ENCODE measurements around the gene MSTN. TPM values are rescaled to one million over a fixed set of nuclear protein-coding genes. Genes with fewer than 3 reads are reported as not detected.

The MSTN gene
- total RNA-seq, 1 donor from 2014 or later = not detected

DNA sequence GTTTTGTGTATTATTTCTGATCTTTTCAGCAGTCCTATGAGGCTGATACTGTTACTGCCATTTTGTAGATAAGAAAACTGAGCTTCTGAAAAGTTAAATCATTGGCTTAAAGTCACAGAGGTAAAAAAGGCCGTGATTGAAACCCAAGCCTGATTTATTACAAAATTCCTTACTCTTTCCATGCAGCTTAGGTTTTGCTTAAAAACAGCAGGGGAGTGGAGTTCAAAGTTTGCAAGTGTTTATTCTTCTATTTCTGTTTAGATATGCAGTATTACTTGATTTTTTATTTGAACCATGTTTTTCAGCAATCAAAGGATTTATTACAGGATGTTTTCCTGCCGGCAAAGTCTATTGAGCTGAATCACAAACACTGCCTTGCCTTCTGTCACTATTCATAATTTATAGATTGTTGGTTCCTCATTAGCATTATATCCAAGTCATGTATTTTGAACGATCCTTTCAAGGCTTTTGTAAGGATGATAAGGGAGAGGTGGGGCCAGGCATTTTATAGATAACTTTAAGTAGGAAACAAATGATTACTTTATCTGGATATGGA lies 31.9 kb upstream of the MSTN start:
- H3K36me3 ChIP-seq (ENCODE audit: control insufficient read depth, insufficient read depth, low read length) = no peaks in the 10 kb centered on the region
- no peak overlapping the region for H3K4me3 ChIP-seq (ENCODE audit: low read depth, low read length)
- DNase-seq (ENCODE audit: low read depth) = no peak
- no peaks in the 10 kb centered on the region for H3K27me3 ChIP-seq (ENCODE audit: control insufficient read depth, insufficient read depth, low read length)
- TF ChIP-seq CTCF (IDR thresholded peaks at IDR 0.05; ENCODE audit: insufficient read depth, low read length, poor library complexity, severe bottlenecking) = no peak

DNA sequence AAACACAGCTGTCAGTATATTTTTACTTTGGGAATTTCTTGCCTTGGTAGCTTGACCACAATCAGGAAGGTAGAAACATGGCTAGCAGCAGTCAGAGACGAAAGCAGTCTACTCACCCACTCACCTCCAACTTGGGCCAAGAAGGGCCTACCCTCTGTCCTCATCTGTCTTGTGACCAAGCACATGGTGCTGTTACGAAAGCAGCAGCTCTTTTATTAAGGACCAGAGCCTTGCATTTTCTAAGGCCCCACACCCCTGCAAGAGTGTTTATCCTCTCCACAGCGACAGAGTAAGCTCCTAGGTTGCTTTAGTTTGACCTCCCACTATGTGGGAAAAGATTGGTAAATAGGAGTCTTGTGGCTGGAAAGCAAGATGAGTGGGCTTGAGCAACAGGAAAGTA lies 31.3 kb upstream of the MSTN start:
- Histone ChIP-seq H3K27me3 (ENCODE audit: control insufficient read depth, insufficient read depth, low read length) (no peaks in the 10 kb centered on the region), H3K4me3 (ENCODE audit: low read depth, low read length) (no peak overlapping the region), H3K36me3 (ENCODE audit: control insufficient read depth, insufficient read depth, low read length) (no peaks in the 10 kb centered on the region)
- TF ChIP-seq CTCF (IDR thresholded peaks at IDR 0.05; ENCODE audit: insufficient read depth, low read length, poor library complexity, severe bottlenecking) = no peak
- no peak for DNase-seq (ENCODE audit: low read depth)

DNA sequence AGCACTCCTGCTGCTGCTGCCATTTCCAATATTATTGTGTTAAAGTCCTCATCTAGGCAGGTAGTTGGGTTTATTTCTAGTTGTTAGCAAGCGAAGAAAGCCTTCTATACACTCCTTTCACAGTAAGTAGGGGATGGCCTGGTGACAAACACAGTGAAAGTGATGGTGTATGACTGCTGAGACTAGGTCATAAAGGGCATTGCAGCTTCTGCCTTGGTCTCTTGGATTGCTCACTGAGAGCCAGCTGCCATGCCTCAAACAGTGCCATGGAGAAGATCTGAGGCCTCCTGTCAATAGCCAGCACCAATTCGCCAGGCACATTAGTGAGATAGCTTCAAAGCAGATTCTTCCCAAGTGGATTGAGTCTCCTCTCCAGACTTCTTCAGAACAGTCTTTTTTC lies 27.6 kb upstream of the MSTN start:
- TF ChIP-seq CTCF (IDR thresholded peaks at IDR 0.05; ENCODE audit: insufficient read depth, low read length, poor library complexity, severe bottlenecking) = no peak
- DNase-seq (ENCODE audit: low read depth) = no peak
- Histone ChIP-seq H3K36me3 (ENCODE audit: control insufficient read depth, insufficient read depth, low read length) (no peaks in the 10 kb centered on the region), H3K4me3 (ENCODE audit: low read depth, low read length) (no peak overlapping the region), H3K27me3 (ENCODE audit: control insufficient read depth, insufficient read depth, low read length) (no peaks in the 10 kb centered on the region)

- no peak overlapping the region for H3K4me3 ChIP-seq (ENCODE audit: low read depth, low read length)
- H3K27me3 ChIP-seq (ENCODE audit: control insufficient read depth, insufficient read depth, low read length) = no peaks in the 10 kb centered on the region
- DNase-seq (ENCODE audit: low read depth) = peak; percentile 16
- peak; percentile 59 for TF ChIP-seq CTCF (IDR thresholded peaks at IDR 0.05; ENCODE audit: insufficient read depth, low read length, poor library complexity, severe bottlenecking)
- no peaks in the 10 kb centered on the region for H3K36me3 ChIP-seq (ENCODE audit: control insufficient read depth, insufficient read depth, low read length)
Observed at GRCh38 chr2:190088917-190089316, 26.4 kb upstream of the MSTN start.

- TF ChIP-seq CTCF (IDR thresholded peaks at IDR 0.05; ENCODE audit: insufficient read depth, low read length, poor library complexity, severe bottlenecking) = no peak
- H3K27me3 ChIP-seq (ENCODE audit: control insufficient read depth, insufficient read depth, low read length) = no peaks in the 10 kb centered on the region
- no peak for DNase-seq (ENCODE audit: low read depth)
- no peak overlapping the region for H3K4me3 ChIP-seq (ENCODE audit: low read depth, low read length)
- H3K36me3 ChIP-seq (ENCODE audit: control insufficient read depth, insufficient read depth, low read length) = no peaks in the 10 kb centered on the region
Observed at GRCh38 chr2:190084704-190085103, 22.2 kb upstream of the MSTN start.

DNA sequence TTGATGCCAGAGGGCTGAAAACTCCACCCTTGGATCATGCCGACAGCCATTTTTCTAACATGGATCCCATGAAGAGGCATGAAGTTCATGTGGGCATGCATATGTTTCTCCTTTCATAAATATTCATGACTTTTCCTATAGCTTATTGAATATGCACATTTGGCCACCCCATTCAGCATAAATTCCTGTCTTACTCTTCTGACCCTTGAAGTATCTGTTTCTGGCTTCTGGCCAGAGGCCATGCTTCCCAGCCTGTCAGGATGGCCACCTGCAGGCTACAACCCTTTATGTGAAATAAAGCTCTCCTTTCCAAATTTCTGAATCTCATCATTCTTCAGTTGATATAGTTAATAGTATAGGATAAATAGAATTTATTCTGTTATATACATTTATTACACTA lies 19.6 kb upstream of the MSTN start:
- DNase-seq (ENCODE audit: low read depth) = no peak
- no peak for TF ChIP-seq CTCF (IDR thresholded peaks at IDR 0.05; ENCODE audit: insufficient read depth, low read length, poor library complexity, severe bottlenecking)
- Histone ChIP-seq H3K4me3 (ENCODE audit: low read depth, low read length) (no peak overlapping the region), H3K36me3 (ENCODE audit: control insufficient read depth, insufficient read depth, low read length) (no peaks in the 10 kb centered on the region), H3K27me3 (ENCODE audit: control insufficient read depth, insufficient read depth, low read length) (no peaks in the 10 kb centered on the region)
